K562 treated with DMSO at 1 percent for 24 hours (cell line): Measurements from ENCODE around the gene ZFR2. TPM values are rescaled to one million over a fixed set of nuclear protein-coding genes. Genes with fewer than 3 reads are reported as not detected.

Experiments
- total RNA-seq: library from RNA; unstranded; fragments of 300-600 nt; gene quantifications from 2 replicates; pipeline ENCODE4 v1.2.3, GENCODE V29; 2022; ENCODE audit warnings: low read depth; ENCODE audit not compliant: insufficient read depth

ZFR2 gene
- total RNA-seq: not detected in 2 replicates

DNA sequence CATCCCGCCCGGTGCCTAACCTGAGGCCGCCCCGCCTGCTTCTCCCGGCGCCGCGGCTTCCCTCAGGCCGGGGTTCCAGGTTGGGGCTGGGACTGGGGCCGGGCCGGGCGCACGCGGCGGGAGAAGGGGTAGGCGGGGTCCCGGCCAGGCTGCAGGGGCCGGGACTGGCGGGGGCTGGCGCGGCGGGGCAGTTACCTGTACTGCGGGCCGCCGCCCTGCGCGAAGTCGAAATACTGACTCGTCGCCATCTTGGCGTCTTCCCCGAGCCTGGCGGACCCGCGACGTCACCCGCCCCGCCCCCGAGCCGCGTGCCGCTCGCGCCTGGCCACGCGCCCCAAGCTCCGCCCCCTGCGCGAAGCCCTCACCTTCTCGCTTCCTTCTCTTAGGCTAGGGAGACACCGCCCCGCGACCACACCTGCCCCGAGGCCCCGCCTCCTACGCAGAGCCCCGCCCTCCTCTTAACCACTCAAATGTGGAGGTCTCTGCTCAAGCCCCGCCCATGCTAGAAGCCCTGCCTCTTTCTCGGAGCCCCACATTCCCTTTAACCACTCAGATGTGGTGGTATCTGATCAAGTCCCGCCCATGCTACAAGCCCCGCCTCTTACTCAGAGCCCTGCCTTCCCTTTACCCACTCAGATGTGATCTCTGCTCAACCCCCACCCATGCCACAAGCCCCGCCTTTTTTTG is at the start of gene ZFR2:
Gene ZFR2 (minus strand): TSS at position 269 of the 687 bp plus-strand sequence. CDS start 21 bp downstream, at position 248.

GRCh38 chr19:3880471-3881271 is 11.8 kb upstream of the ZFR2 start, which contains the start of gene ATCAY:
TSS of gene ATCAY (plus strand) at chr19:3880685. CDS start at chr19:3885768, 5,083 bp downstream.

DNA sequence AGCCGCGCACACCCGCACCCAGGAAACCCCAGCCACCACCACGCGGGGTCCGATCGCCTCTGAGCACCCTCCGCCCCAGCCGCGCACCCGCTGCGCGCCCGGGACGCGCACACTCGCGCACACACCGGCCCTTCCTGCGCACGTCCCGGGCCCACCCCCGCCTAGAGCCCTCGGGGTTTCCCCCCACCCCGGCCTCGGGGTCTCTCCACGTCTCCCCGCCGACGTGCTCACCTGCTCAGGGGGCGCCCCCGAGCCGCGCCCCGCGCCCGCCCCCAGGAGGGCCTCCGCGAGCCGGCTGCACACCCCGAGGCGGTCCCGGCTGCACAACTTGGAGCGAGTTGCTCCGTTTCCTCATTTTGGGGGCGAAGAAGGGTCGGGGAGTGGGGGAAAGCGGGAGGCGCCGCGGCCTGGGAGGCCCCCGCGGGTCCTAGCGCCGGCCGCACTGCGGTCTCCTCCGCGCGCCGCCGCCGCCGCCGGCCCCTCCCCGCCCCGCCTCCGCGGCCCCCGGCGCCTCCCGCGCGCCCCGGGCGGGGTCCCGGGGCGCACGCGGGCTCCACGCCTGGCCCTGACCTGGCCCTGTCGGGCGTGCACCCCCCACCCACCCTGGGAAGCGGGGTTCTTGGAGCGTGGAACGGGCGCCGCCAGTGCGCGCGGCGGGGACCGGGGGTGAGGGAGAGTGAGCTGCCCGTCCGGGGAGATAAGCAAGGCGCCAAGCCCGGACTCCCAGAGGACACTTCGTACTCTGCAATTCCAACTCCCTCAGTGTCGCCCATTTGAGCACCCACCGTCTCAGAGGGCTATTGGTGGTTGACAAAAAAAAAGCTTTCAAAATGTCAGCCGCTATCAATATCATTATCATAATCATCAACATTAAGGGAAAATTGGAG is 82.7 kb downstream of the ZFR2 start, which contains the start of gene MATK:
Gene MATK (minus strand): TSS at position 444 of the 887 bp plus-strand sequence. CDS start 1,246 bp downstream, outside the sequence.

DNA sequence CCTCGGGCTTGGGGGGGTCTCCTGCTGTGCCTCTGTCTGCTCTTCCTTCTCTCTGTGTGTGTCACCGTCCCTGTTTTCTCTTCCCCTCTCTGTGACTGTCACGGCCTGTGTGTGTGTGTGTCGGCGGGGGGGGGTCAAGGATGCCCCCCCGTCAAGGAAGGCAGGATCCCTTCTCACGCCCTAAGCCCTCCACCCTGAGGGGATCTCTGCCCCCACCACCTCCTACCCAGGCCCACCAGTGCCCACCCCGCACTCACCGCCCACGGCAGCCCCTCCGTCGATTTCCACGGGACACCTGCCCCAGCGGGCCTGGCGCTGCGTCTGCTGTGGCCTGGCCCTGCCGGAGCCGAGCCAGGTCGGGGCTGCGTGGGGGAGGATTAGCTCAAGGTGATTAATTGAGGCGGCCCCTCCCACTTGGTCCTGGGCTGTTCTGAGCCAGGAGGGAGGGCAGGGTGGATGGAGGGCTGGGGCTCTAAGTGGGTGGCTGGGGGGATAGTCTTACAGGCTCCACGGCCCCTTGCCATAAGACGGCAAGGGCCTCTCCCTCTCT is 96.9 kb downstream of the ZFR2 start, which contains the start of gene RAX2:
Gene RAX2 (minus strand): TSS at position 323 of the 550 bp plus-strand sequence. CDS start 486 bp downstream, outside the sequence.

DNA sequence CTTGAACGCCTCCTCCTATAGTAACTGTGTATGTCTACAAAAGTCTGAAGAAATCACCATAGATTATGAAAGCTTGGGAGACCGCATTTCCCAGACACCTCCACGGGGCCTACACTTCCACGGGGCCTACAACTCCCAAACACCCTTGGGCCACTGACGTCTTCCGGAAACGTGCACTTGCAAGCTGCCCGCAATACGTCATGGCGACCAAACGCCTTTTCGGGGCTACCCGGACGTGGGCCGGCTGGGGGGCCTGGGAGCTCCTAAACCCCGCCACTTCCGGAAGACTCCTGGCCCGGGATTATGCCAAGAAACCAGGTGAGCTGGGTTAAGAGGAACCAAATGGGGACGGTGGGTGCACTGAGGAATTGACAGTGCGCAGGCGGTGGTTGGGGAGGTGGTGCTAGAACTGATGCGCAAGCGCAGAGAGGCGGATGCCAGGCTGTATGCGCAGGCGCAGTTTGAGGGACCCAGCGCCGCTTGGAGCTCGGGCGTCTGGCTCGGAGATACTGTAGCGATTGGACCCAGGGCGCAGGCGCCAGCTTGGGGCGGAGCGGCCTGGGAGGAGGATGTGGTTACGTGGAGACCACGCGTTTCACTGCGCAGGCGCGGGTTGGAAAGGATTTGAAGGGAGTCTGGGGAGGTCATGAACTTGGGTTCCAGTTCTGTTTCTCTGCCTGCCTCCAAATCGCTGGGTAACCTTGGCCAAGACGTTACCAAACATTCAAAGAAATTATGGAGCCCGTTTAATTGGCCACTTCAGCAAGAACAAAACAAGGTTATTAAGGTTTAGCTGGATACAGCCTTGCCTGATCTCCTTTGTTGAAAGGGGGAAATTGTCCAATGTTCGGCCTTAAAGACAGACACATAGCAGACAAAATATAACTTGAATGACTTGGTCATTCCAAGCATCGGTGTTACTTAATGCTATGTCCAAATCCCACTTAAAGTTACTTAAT is 106.1 kb downstream of the ZFR2 start, which contains the start of gene MRPL54:
Gene MRPL54 (plus strand): TSS at position 182 of the 959 bp plus-strand sequence. CDS start 19 bp downstream, at position 201.

DNA sequence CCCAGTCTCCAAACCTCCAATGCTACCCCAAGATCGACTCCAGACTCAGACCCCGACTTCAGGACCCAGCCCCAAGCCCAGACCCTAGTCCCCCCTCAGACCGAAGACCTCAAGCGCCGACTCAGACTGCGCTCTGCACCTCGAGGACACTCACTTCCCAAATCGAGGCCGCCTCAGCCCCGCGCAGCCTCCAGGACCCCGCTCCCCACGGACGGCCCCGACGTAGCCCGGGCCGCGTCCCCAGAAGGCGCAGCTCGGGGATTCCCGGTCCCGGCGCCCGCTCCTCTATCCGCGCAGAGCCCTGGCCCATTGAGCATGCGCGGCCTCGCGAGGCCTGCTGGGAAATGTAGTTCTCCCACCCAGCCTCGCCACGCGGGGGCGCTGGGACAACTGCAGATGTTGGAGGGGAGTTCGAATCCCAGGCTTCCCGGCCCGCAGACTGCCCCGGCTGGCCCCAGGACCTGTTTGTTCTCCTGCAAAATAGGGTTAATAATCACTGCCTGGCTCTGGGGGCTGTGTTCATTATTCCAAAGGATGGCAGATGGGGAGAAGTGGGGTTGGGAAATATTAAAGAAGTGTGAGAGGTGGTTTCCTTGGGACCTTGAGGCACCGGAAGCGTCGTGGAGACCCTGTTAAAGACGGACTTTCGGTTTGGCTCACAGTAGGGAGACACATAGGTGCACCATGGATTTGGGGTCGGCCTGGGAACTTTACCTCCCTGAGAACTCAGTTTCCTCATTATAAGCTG is 107.3 kb downstream of the ZFR2 start, which contains the start of gene APBA3:
Gene APBA3 (minus strand): TSS at position 311 of the 748 bp plus-strand sequence. CDS start 1,428 bp downstream, outside the sequence.

Other genes with a start within 250 kb of the ZFR2 start
- 44.0 and 47.1 TPM in 2 replicates for gene CACTIN, start 242.2 kb downstream of the ZFR2 start, total RNA-seq
- gene PIP5K1C, start 168.6 kb downstream of the ZFR2 start, total RNA-seq: 41.6 and 42.5 TPM in 2 replicates
- 6.8 and 7.5 TPM in 2 replicates for gene TJP3, start 160.7 kb downstream of the ZFR2 start, total RNA-seq
- 35.5 and 39.2 TPM in 2 replicates for gene APBA3, start 107.3 kb downstream of the ZFR2 start, total RNA-seq
- gene MRPL54, start 106.4 kb downstream of the ZFR2 start, total RNA-seq: 60.1 and 66.3 TPM in 2 replicates
- not detected in 2 replicates for gene RAX2, start 96.8 kb downstream of the ZFR2 start, total RNA-seq
- gene MATK, start 82.7 kb downstream of the ZFR2 start, total RNA-seq: 8.7 and 9.7 TPM in 2 replicates
- gene ATCAY, start 11.6 kb upstream of the ZFR2 start, total RNA-seq: not detected in 2 replicates
- not detected in 2 replicates for gene NMRK2, start 64.0 kb upstream of the ZFR2 start, total RNA-seq
- gene DAPK3, start 102.1 kb upstream of the ZFR2 start, total RNA-seq: 123 and 133 TPM in 2 replicates
- 4,377 and 5,020 TPM in 2 replicates for gene EEF2, start 116.4 kb upstream of the ZFR2 start, total RNA-seq
- gene PIAS4, start 138.7 kb upstream of the ZFR2 start, total RNA-seq: 32.2 and 36.5 TPM in 2 replicates
- 32.3 and 33.0 TPM in 2 replicates for gene ZBTB7A, start 197.9 kb upstream of the ZFR2 start, total RNA-seq